Stimulated activated CD8-positive, alpha-beta memory T cell treated with anti-CD3 and anti-CD28 coated beads, Interleukin-7, amount 100 ng/mL, for 1 hour (primary cell): ENCODE results near the gene MIEF1.

Experiments
- DNase-seq, 2 donors: peaks; one replicate each; pipeline ENCODE4 v3.0.0-alpha.2; 2020; ENCODE audit warnings: low read depth in 2 of 2

Gene MIEF1

GRCh38 chr22:39558254-39558727 is 56.2 kb downstream of the MIEF1 start:
- no peak for DNase-seq

GRCh38 chr22:39558950-39559349 is 56.9 kb downstream of the MIEF1 start:
- DNase-seq = no peak

GRCh38 chr22:39559456-39560105 is 57.5 kb downstream of the MIEF1 start:
- no peak for DNase-seq

GRCh38 chr22:39560127-39560526 is 58.0 kb downstream of the MIEF1 start:
- DNase-seq = no peak

GRCh38 chr22:39562839-39563489 is 60.9 kb downstream of the MIEF1 start:
- DNase-seq = no peak

- DNase-seq = no peak
Observed at GRCh38 chr22:39563571-39564428, 61.7 kb downstream of the MIEF1 start.

- DNase-seq = no peak
Observed at GRCh38 chr22:39565414-39565944, 63.4 kb downstream of the MIEF1 start.

GRCh38 chr22:39567135-39567946 is 65.3 kb downstream of the MIEF1 start:
- DNase-seq = no peak
